ENCODE data around the gene GALNT17. TPM values are rescaled to one million over a fixed set of nuclear protein-coding genes. Genes with fewer than 3 reads are reported as not detected.

Gene GALNT17
- polyA plus RNA-seq, 2 of the 4 experiments (the other 2 are of a cell fraction) = not detected

GRCh38 chr7:71135116-71135515, 3.2 kb downstream of the GALNT17 start:
- ChIA-PET CTCF (no interaction called here), POLR2A (no interaction called here)
- Histone ChIP-seq H3K27ac (no peak overlapping the region), H3K4me3 (no peak overlapping the region), H3K4me1 (no peaks in the 10 kb centered on the region), H3K9me3 (peaks cover 5% of the 10 kb centered on the region; the same call in 2 of the 3 replicates), H3K4me2 (no peak overlapping the region)
- ATAC-seq = no peak
- FAIRE-seq = no peak
- no peak for DNase-seq (ENCODE audit: low read depth in 1 of 2, low spot score in 1 of 2)
- no peak for TF ChIP-seq ZNF302 (CRISPR knock-in tag; IDR thresholded peaks at IDR 0.05)
- no peak for TF ChIP-seq HMGXB4 (CRISPR knock-in tag; IDR thresholded peaks at IDR 0.05; ENCODE audit: borderline replicate concordance)
- TF ChIP-seq ESRRA (IDR thresholded peaks at IDR 0.05; ENCODE audit: borderline replicate concordance, low read length) = no peak
- no peak for TF ChIP-seq HOXA7 (CRISPR knock-in tag; IDR thresholded peaks at IDR 0.05)
- no peak for TF ChIP-seq CBX8 (IDR thresholded peaks at IDR 0.05)
- no peak for TF ChIP-seq HOXB5 (CRISPR knock-in tag; IDR thresholded peaks at IDR 0.05)
- TF ChIP-seq ZC3H11A (IDR thresholded peaks at IDR 0.05) = no peak
- WGBS (ENCODE audit: missing lambda C conversion rate) = 0% methylated on average over 3 of the region's 4 CpGs

GRCh38 chr7:71135663-71136062, 3.7 kb downstream of the GALNT17 start:
- FAIRE-seq = no peak
- DNase-seq (ENCODE audit: low read depth in 1 of 2, low spot score in 1 of 2) = no peak
- ChIA-PET CTCF (no interaction called here), POLR2A (no interaction called here)
- ATAC-seq = no peak
- H3K4me1 ChIP-seq = no peaks in the 10 kb centered on the region
- H3K4me3 ChIP-seq = no peak overlapping the region
- no peak overlapping the region for H3K4me2 ChIP-seq
- 5% methylated on average over 3 of the region's 4 CpGs for WGBS (ENCODE audit: missing lambda C conversion rate)
- H3K9me3 ChIP-seq = peaks cover 5% of the 10 kb centered on the region; the same call in 2 of the 3 replicates
- TF ChIP-seq MAFK (IDR thresholded peaks at IDR 0.05; ENCODE audit: partially characterized antibody) = no peak
- H3K27ac ChIP-seq = no peak overlapping the region

- WGBS (ENCODE audit: missing lambda C conversion rate) = 33% methylated on average over 7 of the region's 7 CpGs
- no peak for FAIRE-seq
- DNase-seq (ENCODE audit: low read depth in 1 of 2, low spot score in 1 of 2) = no peak
- Histone ChIP-seq H3K4me2 (no peak overlapping the region), H3K27ac (no peak overlapping the region), H3K9me3 (peaks cover 5% of the 10 kb centered on the region; the same call in 2 of the 3 replicates), H3K4me1 (no peaks in the 10 kb centered on the region), H3K4me3 (no peak overlapping the region)
- ATAC-seq = no peak
- POLR2A ChIA-PET = no interaction called here
- TF ChIP-seq, protein P1, sequence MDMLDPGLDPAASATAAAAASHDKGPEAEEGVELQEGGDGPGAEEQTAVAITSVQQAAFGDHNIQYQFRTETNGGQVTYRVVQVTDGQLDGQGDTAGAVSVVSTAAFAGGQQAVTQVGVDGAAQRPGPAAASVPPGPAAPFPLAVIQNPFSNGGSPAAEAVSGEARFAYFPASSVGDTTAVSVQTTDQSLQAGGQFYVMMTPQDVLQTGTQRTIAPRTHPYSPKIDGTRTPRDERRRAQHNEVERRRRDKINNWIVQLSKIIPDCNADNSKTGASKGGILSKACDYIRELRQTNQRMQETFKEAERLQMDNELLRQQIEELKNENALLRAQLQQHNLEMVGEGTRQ (IDR thresholded peaks at IDR 0.05) = no peak
- TF ChIP-seq JUNB (IDR thresholded peaks at IDR 0.05) (no peak), KDM1A (IDR thresholded peaks at IDR 0.05; ENCODE audit: low read depth) (no peak), HOXA7 (CRISPR knock-in tag; IDR thresholded peaks at IDR 0.05) (no peak), CBX2 (IDR thresholded peaks at IDR 0.05; ENCODE audit: borderline replicate concordance, low read depth) (no peak), HEYL (CRISPR knock-in tag; IDR thresholded peaks at IDR 0.05) (no peak), MAFK (IDR thresholded peaks at IDR 0.05; ENCODE audit: partially characterized antibody) (no peak), GATA3 (IDR thresholded peaks at IDR 0.05; ENCODE audit: borderline replicate concordance) (no peak), PBX3 (IDR thresholded peaks at IDR 0.05) (no peak), CEBPB (IDR thresholded peaks at IDR 0.05) (no peak), RCOR1 (IDR thresholded peaks at IDR 0.05; ENCODE audit: low read depth, low read length) (no peak), E2F6 (IDR thresholded peaks at IDR 0.05; ENCODE audit: borderline replicate concordance, low read depth) (no peak), EHF (CRISPR knock-in tag; IDR thresholded peaks at IDR 0.05) (no peak), KDM5A (IDR thresholded peaks at IDR 0.05) (no peak), PHF8 (IDR thresholded peaks at IDR 0.05; ENCODE audit: borderline replicate concordance, low read depth) (no peak), POLR2AphosphoS2 (conservative IDR thresholded peaks at IDR 0.05; ENCODE audit: low read length) (no peak), FOXS1 (CRISPR knock-in tag; IDR thresholded peaks at IDR 0.05) (no peak)
- TF ChIP-seq, protein P2, sequence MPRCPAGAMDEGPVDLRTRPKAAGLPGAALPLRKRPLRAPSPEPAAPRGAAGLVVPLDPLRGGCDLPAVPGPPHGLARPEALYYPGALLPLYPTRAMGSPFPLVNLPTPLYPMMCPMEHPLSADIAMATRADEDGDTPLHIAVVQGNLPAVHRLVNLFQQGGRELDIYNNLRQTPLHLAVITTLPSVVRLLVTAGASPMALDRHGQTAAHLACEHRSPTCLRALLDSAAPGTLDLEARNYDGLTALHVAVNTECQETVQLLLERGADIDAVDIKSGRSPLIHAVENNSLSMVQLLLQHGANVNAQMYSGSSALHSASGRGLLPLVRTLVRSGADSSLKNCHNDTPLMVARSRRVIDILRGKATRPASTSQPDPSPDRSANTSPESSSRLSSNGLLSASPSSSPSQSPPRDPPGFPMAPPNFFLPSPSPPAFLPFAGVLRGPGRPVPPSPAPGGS (IDR thresholded peaks at IDR 0.05) = no peak
- TF ChIP-seq, protein P3, sequence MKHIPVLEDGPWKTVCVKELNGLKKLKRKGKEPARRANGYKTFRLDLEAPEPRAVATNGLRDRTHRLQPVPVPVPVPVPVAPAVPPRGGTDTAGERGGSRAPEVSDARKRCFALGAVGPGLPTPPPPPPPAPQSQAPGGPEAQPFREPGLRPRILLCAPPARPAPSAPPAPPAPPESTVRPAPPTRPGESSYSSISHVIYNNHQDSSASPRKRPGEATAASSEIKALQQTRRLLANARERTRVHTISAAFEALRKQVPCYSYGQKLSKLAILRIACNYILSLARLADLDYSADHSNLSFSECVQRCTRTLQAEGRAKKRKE (CRISPR knock-in tag; IDR thresholded peaks at IDR 0.05; ENCODE audit: low read depth) = no peak
- CTCF ChIA-PET = no interaction called here
Measured at GRCh38 chr7:71137479-71137878, 5.5 kb downstream of the GALNT17 start.
